A673 (cell line): ENCODE results near the gene CCDC154. TPM values are rescaled to one million over a fixed set of nuclear protein-coding genes. Genes with fewer than 3 reads are reported as not detected.

Experiments used
- BruUV-seq: library from RNA; stranded (reverse); fragments of 400-500 nt; replicated peaks from 2 replicates; lab custom pipeline; 2021; lab: Mats Ljungman, UMichigan
- CTCF ChIA-PET: fragments of 300-600 bp; sonication (Branson Sonifier 250); formaldehyde crosslinking; loops from one replicate; lab custom pipeline; 2022; ENCODE audit warnings: antibody characterized with exemption; lab: Charles Lee
- POLR2A ChIA-PET: fragments of 300-600 bp; sonication (Branson Sonifier 250); formaldehyde crosslinking; loops from one replicate; lab custom pipeline; 2022; ENCODE audit warnings: antibody characterized with exemption; ENCODE audit not compliant: low non-redundant PET; lab: Charles Lee
- DNase-seq: peaks from one replicate; pipeline ENCODE4 v3.0.0-alpha.2; 2015; ENCODE audit warnings: low spot score
- H3K27ac ChIP-seq: fragments of 200-600 bp; sonication (generic); 2 replicates; pipeline ENCODE4 v1.5.1; 2016; ENCODE audit warnings: mixed run types, low read depth, mild to moderate bottlenecking, mixed read lengths, antibody characterized with exemption, low read length; ENCODE audit not compliant: poor library complexity, severe bottlenecking
- H3K27me3 ChIP-seq: fragments of 200-600 bp; sonication (generic); replicated peaks from 2 replicates; pipeline ENCODE4 v1.6.1; 2017; ENCODE audit warnings: mixed run types, low read depth, mild to moderate bottlenecking, mixed read lengths, antibody characterized with exemption, low read length; ENCODE audit not compliant: insufficient read depth, poor library complexity
- H3K36me3 ChIP-seq: fragments of 200-600 bp; sonication (generic); 2 replicates; pipeline ENCODE4 v1.6.1; 2016; ENCODE audit warnings: mixed run types, mild to moderate bottlenecking, mixed read lengths, antibody characterized with exemption, low read length; ENCODE audit not compliant: insufficient read depth, poor library complexity, severe bottlenecking
- H3K4me1 ChIP-seq: fragments of 200-600 bp; sonication (generic); 2 replicates; pipeline ENCODE4 v1.6.1; 2017; ENCODE audit warnings: mixed run types, mild to moderate bottlenecking, mixed read lengths, antibody characterized with exemption, low read length; ENCODE audit not compliant: insufficient read depth, poor library complexity, severe bottlenecking
- H3K4me3 ChIP-seq: fragments of 200-600 bp; sonication (generic); 2 replicates; pipeline ENCODE4 v1.5.1; 2016; ENCODE audit warnings: low read depth, mixed run types, mild to moderate bottlenecking, mixed read lengths, low read length; ENCODE audit not compliant: poor library complexity, severe bottlenecking
- H3K9me3 ChIP-seq: fragments of 200-600 bp; sonication (generic); 2 replicates; pipeline ENCODE4 v1.6.1; 2016; ENCODE audit warnings: mixed run types, low read depth, mild to moderate bottlenecking, mixed read lengths, antibody characterized with exemption, low read length; ENCODE audit not compliant: poor library complexity, severe bottlenecking
- EZH2 ChIP-seq: fragments of 200-600 bp; sonication (generic); IDR thresholded peaks from 2 replicates; pipeline ENCODE4 v1.6.1; 2017; ENCODE audit warnings: borderline replicate concordance, low read depth, mild to moderate bottlenecking, mixed read lengths, antibody characterized with exemption, low read length; ENCODE audit not compliant: poor library complexity, severe bottlenecking
- intact Hi-C: fragments of 100-400 bp; cut with micrococcal nuclease; formaldehyde crosslinking; loops from one replicate; pipeline ENCODE4 v1.10.0; 2022; ENCODE audit not compliant: unreplicated experiment
- total RNA-seq: library from RNA; stranded (reverse); gene quantifications from 2 replicates; pipeline ENCODE4 v1.2.3, GENCODE V29; 2021
- TF ChIP-seq, protein P1 (sequence below): fragments of 300-800, 200-600 bp; sonication (generic); conservative IDR thresholded peaks from 2 replicates; pipeline ENCODE4 v1.5.1; 2017; ENCODE audit warnings: low read depth, mild to moderate bottlenecking, antibody characterized with exemption, low read length, moderate library complexity, mixed read lengths

CCDC154 gene
- total RNA-seq, 1 experiment from 2014 or later: 1.2 TPM

- Histone ChIP-seq H3K27ac (no peak overlapping the region), H3K9me3 (no peaks in the 10 kb centered on the region), H3K4me1 (no peaks in the 10 kb centered on the region), H3K36me3 (no peaks in the 10 kb centered on the region), H3K4me3 (no peak overlapping the region), H3K27me3 (no peaks in the 10 kb centered on the region)
- ChIA-PET CTCF (no interaction called here), POLR2A (no interaction called here)
- TF ChIP-seq, protein P1, sequence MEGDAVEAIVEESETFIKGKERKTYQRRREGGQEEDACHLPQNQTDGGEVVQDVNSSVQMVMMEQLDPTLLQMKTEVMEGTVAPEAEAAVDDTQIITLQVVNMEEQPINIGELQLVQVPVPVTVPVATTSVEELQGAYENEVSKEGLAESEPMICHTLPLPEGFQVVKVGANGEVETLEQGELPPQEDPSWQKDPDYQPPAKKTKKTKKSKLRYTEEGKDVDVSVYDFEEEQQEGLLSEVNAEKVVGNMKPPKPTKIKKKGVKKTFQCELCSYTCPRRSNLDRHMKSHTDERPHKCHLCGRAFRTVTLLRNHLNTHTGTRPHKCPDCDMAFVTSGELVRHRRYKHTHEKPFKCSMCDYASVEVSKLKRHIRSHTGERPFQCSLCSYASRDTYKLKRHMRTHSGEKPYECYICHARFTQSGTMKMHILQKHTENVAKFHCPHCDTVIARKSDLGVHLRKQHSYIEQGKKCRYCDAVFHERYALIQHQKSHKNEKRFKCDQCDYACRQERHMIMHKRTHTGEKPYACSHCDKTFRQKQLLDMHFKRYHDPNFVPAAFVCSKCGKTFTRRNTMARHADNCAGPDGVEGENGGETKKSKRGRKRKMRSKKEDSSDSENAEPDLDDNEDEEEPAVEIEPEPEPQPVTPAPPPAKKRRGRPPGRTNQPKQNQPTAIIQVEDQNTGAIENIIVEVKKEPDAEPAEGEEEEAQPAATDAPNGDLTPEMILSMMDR: no peak
- TF ChIP-seq EZH2: no peak
- intact Hi-C loops: no loop called here
- DNase-seq: no peak
- BruUV-seq: no TSS peak
These were observed 21.7 kb upstream of the CCDC154 start for GRCh38 chr16:1466054-1466453.

- no peaks in the 10 kb centered on the region for H3K9me3 ChIP-seq
- intact Hi-C loops: no loop called here
- TF ChIP-seq, protein P1: no peak
- TF ChIP-seq EZH2: no peak
- H3K4me1 ChIP-seq: no peaks in the 10 kb centered on the region
- BruUV-seq: no TSS peak
- H3K36me3 ChIP-seq: no peaks in the 10 kb centered on the region
- ChIA-PET POLR2A (no interaction called here), CTCF (no interaction called here)
- H3K4me3 ChIP-seq: no peak overlapping the region
- no peak for DNase-seq
- no peaks in the 10 kb centered on the region for H3K27me3 ChIP-seq
- no peak overlapping the region for H3K27ac ChIP-seq
These were observed 21.2 kb upstream of the CCDC154 start for GRCh38 chr16:1465567-1465915.

DNA sequence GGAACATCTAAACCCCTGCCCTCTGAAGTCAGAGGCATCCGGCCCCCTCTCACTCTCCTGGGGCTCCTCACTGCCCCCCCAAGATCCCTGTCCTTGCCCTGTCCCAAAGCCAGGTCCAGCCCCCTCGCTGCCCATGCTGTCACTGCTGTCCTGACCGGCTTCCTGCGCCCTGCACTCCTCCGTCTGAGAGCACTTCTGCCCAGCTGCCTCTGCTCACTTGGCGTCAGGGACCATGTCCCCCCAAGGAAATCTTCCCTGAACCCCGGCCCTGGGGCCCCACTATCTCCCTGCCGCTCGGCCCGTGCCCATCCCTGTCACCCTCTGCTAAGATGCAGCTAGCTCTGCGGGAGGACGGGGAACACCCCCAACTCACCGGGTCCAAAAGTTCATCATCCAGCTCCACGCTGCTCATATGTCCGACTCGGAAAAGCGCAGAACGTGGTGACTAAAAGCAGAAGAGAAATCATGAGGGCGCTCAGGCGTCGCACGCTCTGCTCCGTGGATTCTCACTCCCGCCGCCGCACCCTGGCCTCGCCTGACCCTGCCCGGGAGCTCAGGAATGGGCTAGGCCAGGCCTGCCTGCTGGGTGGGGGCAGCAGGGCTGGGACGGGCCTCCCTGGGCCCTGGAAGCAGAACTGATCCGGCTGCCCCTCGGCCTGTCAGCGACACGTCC, 20.7 kb upstream of the CCDC154 start:
- intact Hi-C loops: no loop called here
- CTCF ChIA-PET: interaction anchor here (0.5 kb wide), 1 partner anchor 22 kb away, joined by 9 read pairs; no protein-coding TSS in a partner anchor
- Histone ChIP-seq H3K27ac (no peak overlapping the region), H3K36me3 (no peaks in the 10 kb centered on the region), H3K4me1 (no peaks in the 10 kb centered on the region), H3K27me3 (no peaks in the 10 kb centered on the region), H3K9me3 (no peaks in the 10 kb centered on the region), H3K4me3 (no peak overlapping the region)
- TF ChIP-seq EZH2: no peak
- TF ChIP-seq, protein P1: no peak
- POLR2A ChIA-PET: interaction anchor here (0.6 kb wide), 1 partner anchor 131 kb away, joined by 3 read pairs; no protein-coding TSS in a partner anchor
- BruUV-seq: no TSS peak
- no peak for DNase-seq
